ENCODE data around the gene FASTK. TPM values are rescaled to one million over a fixed set of nuclear protein-coding genes. Genes with fewer than 3 reads are reported as not detected.
"Not testable (repeated sequence)": the region's sequence is repeated elsewhere in the genome, so short reads cannot be mapped to it uniquely, and the experiment has no call there.

FASTK gene
- total RNA-seq, 1 donor from 2014 or later: 30.7 TPM

GRCh38 chr7:151027728-151028130, 52.9 kb downstream of the FASTK start:
- DNase-seq: not testable (repeated sequence)

GRCh38 chr7:151026771-151027727, 53.6 kb downstream of the FASTK start:
- not testable (repeated sequence) for DNase-seq

Other genes starting within 250 kb of the FASTK start
- gene AOC1, start 228.3 kb downstream of the FASTK start, total RNA-seq: not detected
- 8.0 TPM for gene KCNH2, start 102.5 kb downstream of the FASTK start, total RNA-seq
- 0.78 TPM for gene NOS3, start 89.8 kb downstream of the FASTK start, total RNA-seq
- gene ATG9B, start 56.3 kb downstream of the FASTK start, total RNA-seq: 1.9 TPM
- gene ABCB8, start 52.4 kb downstream of the FASTK start, total RNA-seq: 24.3 TPM
- 0.62 TPM for gene ASIC3, start 32.3 kb downstream of the FASTK start, total RNA-seq
- 37.3 TPM for gene CDK5, start 22.9 kb downstream of the FASTK start, total RNA-seq
- 13.7 TPM for gene SLC4A2, start 21.2 kb downstream of the FASTK start, total RNA-seq
- 9.7 TPM for gene TMUB1, start 2.7 kb upstream of the FASTK start, total RNA-seq
- gene AGAP3, start 5.7 kb upstream of the FASTK start, total RNA-seq: 85.6 TPM
- not detected for gene GBX1, start 86.9 kb upstream of the FASTK start, total RNA-seq
- gene ASB10, start 106.4 kb upstream of the FASTK start, total RNA-seq: not detected
- not detected for gene H2BK1, start 129.7 kb upstream of the FASTK start, total RNA-seq
- 29.5 TPM for gene ABCF2, start 146.4 kb upstream of the FASTK start, total RNA-seq
- gene CHPF2, start 151.7 kb upstream of the FASTK start, total RNA-seq: 19.0 TPM
- gene SMARCD3, start 167.9 kb upstream of the FASTK start, total RNA-seq: 147 TPM

Data from occipital lobe (tissue), 2 donors.